Breast epithelium (tissue), 4 donors: ENCODE measurements around the gene TXNRD2. TPM values are rescaled to one million over a fixed set of nuclear protein-coding genes. Genes with fewer than 3 reads are reported as not detected.

Experiments used
- DNase-seq, 2 donors: peaks; one replicate each; pipeline ENCODE4 v3.0.0-alpha.2; 2019; ENCODE audit warnings: low spot score in 2 of 2
- H3K27ac ChIP-seq, 2 donors: fragments of 200-600 bp; sonication (generic) in 1 of 2; one replicate each; pipeline ENCODE4 v1.5.1; 2016 to 2019; ENCODE audit warnings: mild to moderate bottlenecking in 1 of 2
- H3K27me3 ChIP-seq, 2 donors: fragments of 200-600 bp; sonication (generic) in 1 of 2; one replicate each; pipeline versions ENCODE4 v1.5.1 to v1.6.0; 2017 to 2019; ENCODE audit warnings: control low read depth in 1 of 2, mild to moderate bottlenecking in 1 of 2
- H3K36me3 ChIP-seq: fragments of 200-600 bp; one replicate; pipeline ENCODE4 v1.5.1; 2019
- H3K4me1 ChIP-seq, 2 donors: fragments of 200-600 bp; sonication (generic); one replicate each; pipeline ENCODE4 v1.5.1; 2016 to 2019; ENCODE audit warnings: control low read depth in 1 of 2
- H3K4me3 ChIP-seq, 3 donors: fragments of 200-600 bp; sonication (generic); 1 replicate in 2 of 3; 2 replicates in 1 of 3; pipeline ENCODE4 v1.5.1; 2016 to 2019; ENCODE audit warnings: mild to moderate bottlenecking in 3 of 3, moderate library complexity in 2 of 3
- H3K9me3 ChIP-seq, 2 donors: fragments of 200-600 bp; sonication (generic) in 1 of 2; one replicate each; pipeline ENCODE4 v1.5.1; 2016 to 2019; ENCODE audit warnings: control low read depth in 1 of 2
- POLR2A ChIP-seq: fragments of 450-650 bp; IDR thresholded peaks from one replicate; pipeline ENCODE4 v1.6.1; 2016; ENCODE audit warnings: antibody characterized with exemption, mild to moderate bottlenecking, moderate library complexity
- POLR2AphosphoS5 ChIP-seq, 3 donors: sonication (generic); formaldehyde crosslinking; IDR thresholded peaks; one replicate each; pipeline ENCODE4 v1.6.1; 2017; ENCODE audit warnings: antibody characterized with exemption in 3 of 3
- intact Hi-C: fragments of 100-400 bp; cut with DNase I; formaldehyde crosslinking; loops from one replicate; pipeline ENCODE4 v1.15.1; 2023; ENCODE audit warnings: low total_unique reads
- total RNA-seq, 3 donors: library from RNA; depleted of rRNA; stranded (reverse); fragments of >200 nt; gene quantifications; one replicate each; pipeline ENCODE4 v1.1.0, GENCODE V29; 2016
- TF ChIP-seq, protein P1 (sequence below), 3 donors: fragments of 450-650 bp; IDR thresholded peaks; one replicate each; pipeline ENCODE4 v1.5.1; 2016 to 2017; ENCODE audit warnings: antibody characterized with exemption in 3 of 3, mild to moderate bottlenecking in 3 of 3, moderate library complexity in 3 of 3

Gene TXNRD2
- total RNA-seq, 3 donors from 2014 or later = 13.8 to 22.8 (median 20.6) TPM

GRCh38 chr22:19986011-19986409 is 44.4 kb upstream of the TXNRD2 start:
- DNase-seq = no peak
- Histone ChIP-seq H3K4me1 (peaks cover 8 to 21% of the 10 kb centered on the region in 2 donors), H3K36me3 (no peaks in the 10 kb centered on the region), H3K9me3 (no peaks in the 10 kb centered on the region), H3K27me3 (no peaks in the 10 kb centered on the region), H3K4me3 (peak overlapping the region; percentile 76 to 88 (median 86)), H3K27ac (peak overlapping the region; percentile 80 to 90)
- TF ChIP-seq POLR2AphosphoS5 (IDR thresholded peaks at IDR 0.05) = no peak
- TF ChIP-seq, protein P1, sequence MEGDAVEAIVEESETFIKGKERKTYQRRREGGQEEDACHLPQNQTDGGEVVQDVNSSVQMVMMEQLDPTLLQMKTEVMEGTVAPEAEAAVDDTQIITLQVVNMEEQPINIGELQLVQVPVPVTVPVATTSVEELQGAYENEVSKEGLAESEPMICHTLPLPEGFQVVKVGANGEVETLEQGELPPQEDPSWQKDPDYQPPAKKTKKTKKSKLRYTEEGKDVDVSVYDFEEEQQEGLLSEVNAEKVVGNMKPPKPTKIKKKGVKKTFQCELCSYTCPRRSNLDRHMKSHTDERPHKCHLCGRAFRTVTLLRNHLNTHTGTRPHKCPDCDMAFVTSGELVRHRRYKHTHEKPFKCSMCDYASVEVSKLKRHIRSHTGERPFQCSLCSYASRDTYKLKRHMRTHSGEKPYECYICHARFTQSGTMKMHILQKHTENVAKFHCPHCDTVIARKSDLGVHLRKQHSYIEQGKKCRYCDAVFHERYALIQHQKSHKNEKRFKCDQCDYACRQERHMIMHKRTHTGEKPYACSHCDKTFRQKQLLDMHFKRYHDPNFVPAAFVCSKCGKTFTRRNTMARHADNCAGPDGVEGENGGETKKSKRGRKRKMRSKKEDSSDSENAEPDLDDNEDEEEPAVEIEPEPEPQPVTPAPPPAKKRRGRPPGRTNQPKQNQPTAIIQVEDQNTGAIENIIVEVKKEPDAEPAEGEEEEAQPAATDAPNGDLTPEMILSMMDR (IDR thresholded peaks at IDR 0.05) = no peak
- intact Hi-C loops = no loop called here

DNA sequence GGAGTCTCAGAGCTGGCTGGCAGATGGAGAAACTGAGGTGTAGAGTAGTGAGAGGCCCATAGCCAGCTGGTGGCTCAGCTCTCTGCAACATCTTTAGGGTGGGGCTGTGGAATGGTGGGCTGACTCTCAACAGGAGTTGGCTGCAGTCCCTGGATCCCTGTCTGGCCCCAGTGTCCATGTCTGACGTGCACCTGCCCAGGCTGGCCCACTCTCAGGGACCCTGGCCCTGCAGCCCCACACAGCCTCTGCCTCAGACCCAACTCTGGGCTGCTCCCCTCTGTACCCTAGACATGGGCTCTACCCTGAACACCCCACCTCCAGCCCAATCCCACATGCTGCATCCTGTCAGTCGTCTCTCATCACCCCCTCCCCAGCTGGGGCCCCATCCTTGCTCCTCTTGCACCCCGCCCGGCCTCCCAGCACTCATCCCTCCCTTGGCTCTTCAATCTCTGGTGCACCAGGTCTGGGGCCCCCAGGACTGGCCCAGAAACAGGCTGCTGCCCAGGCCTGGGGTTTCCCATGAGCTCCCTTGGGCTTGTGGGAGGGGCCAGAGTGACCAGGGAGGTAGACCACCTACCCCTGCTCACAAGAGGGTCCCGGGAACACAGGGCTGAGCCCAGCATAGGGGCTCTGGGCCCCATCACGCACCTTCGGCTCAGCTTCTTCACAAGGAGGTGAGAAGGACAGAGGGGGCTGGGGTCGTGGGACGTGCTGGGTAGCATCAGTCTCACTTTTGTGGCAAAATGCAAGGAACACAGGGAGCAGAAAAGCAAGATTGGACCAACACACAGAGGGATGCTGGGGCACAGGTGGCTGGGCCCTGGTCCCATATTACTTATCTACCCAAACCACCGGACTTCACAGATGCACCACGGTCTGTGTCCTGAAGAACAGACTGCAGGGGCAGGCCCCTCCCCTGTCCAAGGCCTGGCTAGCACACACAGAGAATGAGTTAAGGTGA is 43.5 kb upstream of the TXNRD2 start:
- no peaks in the 10 kb centered on the region for H3K9me3 ChIP-seq
- H3K36me3 ChIP-seq = no peaks in the 10 kb centered on the region
- no peak for TF ChIP-seq POLR2A
- TF ChIP-seq POLR2AphosphoS5 (IDR thresholded peaks at IDR 0.05) = no peak
- TF ChIP-seq, protein P1 (IDR thresholded peaks at IDR 0.05) = no peak
- no peaks in the 10 kb centered on the region for H3K27me3 ChIP-seq
- intact Hi-C loops = no loop called here
- peak overlapping the region in 1 of 3 donors; percentile 88 for H3K4me3 ChIP-seq
- peaks cover 8 to 21% of the 10 kb centered on the region in 2 donors for H3K4me1 ChIP-seq
- DNase-seq = no peak
- H3K27ac ChIP-seq = no peak overlapping the region

GRCh38 chr22:19984201-19984753 is 42.7 kb upstream of the TXNRD2 start:
- H3K36me3 ChIP-seq = no peaks in the 10 kb centered on the region
- no peak overlapping the region for H3K27ac ChIP-seq
- H3K9me3 ChIP-seq = no peaks in the 10 kb centered on the region
- intact Hi-C loops = no loop called here
- TF ChIP-seq, protein P1 (IDR thresholded peaks at IDR 0.05) = no peak
- TF ChIP-seq POLR2A (no peak), POLR2AphosphoS5 (IDR thresholded peaks at IDR 0.05) (no peak)
- peaks cover 8 to 21% of the 10 kb centered on the region in 2 donors for H3K4me1 ChIP-seq
- H3K27me3 ChIP-seq = no peaks in the 10 kb centered on the region
- no peak for DNase-seq
- H3K4me3 ChIP-seq = no peak overlapping the region

DNA sequence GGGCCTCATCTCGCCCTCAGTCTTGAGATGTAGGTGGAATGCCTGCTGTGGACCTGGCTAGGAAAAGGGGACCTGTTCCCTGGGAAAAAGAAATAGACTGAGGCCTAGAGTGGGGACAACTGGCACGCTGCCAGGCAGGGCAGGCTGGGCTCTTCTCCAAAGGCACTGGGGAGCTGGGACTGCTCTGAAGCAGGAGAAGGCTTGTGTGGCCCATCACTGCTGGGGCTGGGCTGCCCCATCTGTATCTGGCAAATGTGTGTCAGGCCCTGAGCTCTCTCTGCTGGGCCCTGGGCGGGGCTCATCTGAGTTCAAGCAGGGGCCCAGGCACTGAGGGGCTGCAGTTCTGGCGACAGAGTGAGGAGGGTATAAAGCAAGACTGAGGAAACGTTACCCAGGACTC is 42.1 kb upstream of the TXNRD2 start:
- intact Hi-C loops = no loop called here
- TF ChIP-seq, protein P1 (IDR thresholded peaks at IDR 0.05) = no peak
- no peak for TF ChIP-seq POLR2AphosphoS5 (IDR thresholded peaks at IDR 0.05)
- TF ChIP-seq POLR2A = no peak
- Histone ChIP-seq H3K27ac (no peak overlapping the region), H3K9me3 (no peaks in the 10 kb centered on the region), H3K4me3 (no peak overlapping the region), H3K36me3 (no peaks in the 10 kb centered on the region), H3K27me3 (no peaks in the 10 kb centered on the region), H3K4me1 (peaks cover 8 to 21% of the 10 kb centered on the region in 2 donors)
- DNase-seq = no peak

DNA sequence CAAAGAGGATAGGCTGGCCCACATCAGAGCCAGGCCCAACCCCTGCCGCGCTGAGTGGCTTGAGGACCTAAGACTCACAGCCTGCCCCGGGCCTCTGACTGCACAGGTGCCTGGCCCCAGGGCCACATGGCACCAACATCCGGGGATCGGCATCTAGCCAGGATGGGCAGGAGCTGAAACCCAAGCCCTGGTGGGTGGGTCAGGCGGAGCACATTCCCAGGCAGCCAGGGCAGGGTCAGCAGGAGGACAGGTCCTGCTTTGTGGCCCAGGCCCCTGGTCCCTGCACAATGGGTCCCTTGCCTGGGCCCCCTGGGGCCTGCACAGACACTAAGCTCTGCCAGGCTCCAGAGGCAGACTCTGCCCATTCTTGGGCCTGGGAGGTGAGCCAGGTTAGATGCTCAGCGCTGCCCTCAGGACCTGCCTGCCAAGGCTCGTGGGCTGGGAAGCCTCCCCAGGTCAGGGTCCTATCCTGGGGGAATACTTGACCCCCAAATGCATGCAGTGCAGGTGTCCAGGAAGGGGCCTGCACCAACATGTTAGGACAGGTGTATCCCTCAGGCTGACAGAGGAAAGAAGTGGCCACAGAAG is 41.5 kb upstream of the TXNRD2 start:
- no peaks in the 10 kb centered on the region for H3K9me3 ChIP-seq
- H3K4me1 ChIP-seq = peaks cover 8 to 21% of the 10 kb centered on the region in 2 donors
- no peaks in the 10 kb centered on the region for H3K36me3 ChIP-seq
- no peak for DNase-seq
- TF ChIP-seq POLR2AphosphoS5 (IDR thresholded peaks at IDR 0.05) = no peak
- TF ChIP-seq, protein P1 (IDR thresholded peaks at IDR 0.05) = no peak
- no peak for TF ChIP-seq POLR2A
- no peak overlapping the region for H3K4me3 ChIP-seq
- H3K27me3 ChIP-seq = no peaks in the 10 kb centered on the region
- H3K27ac ChIP-seq = no peak overlapping the region
- intact Hi-C loops = no loop called here
